Measurements from ENCODE around the gene PHF23. TPM values are rescaled to one million over a fixed set of nuclear protein-coding genes. Genes with fewer than 3 reads are reported as not detected.

The PHF23 gene
- total and polyA plus RNA-seq, 9 donors, result 19.4 to 57.7 (median 41.0) TPM

DNA sequence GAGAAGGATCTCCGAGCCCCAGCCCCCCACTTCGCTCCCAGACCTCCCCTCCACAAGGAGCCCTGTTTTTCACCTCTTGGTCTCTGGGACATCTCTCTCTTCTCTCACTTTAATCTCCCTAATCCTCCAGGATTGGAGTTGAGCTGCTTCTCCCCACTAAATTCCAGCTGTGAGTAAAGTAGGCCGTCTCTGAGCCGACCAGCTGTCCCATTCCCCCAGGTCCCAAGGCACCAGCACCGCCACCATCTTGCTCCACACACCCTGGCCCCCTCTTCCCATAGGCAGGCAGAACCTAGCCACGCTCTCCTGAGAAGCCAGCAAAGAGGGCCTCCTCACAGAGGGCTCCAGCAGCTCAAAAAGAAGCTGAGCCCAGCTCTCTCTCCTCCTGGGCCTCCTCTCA lies 20.5 kb downstream of the PHF23 start:
- Histone ChIP-seq H3K4me1 (ENCODE audit: insufficient read depth) (peaks cover 17% of the 10 kb centered on the region), H3K27ac (no peak overlapping the region), H3K36me3 (no peaks in the 10 kb centered on the region), H3K9me3 (no peaks in the 10 kb centered on the region), H3K4me3 (no peak overlapping the region), H3K27me3 (no peaks in the 10 kb centered on the region)
- WGBS, 3 donors, result 78 to 83% (median 81%) methylated on average over 6 of the region's 6 CpGs
- peak in 1 of 5 donors; percentile 33 for DNase-seq
- TF ChIP-seq EP300 (IDR thresholded peaks at IDR 0.05), result no peak
- TF ChIP-seq, protein P1, sequence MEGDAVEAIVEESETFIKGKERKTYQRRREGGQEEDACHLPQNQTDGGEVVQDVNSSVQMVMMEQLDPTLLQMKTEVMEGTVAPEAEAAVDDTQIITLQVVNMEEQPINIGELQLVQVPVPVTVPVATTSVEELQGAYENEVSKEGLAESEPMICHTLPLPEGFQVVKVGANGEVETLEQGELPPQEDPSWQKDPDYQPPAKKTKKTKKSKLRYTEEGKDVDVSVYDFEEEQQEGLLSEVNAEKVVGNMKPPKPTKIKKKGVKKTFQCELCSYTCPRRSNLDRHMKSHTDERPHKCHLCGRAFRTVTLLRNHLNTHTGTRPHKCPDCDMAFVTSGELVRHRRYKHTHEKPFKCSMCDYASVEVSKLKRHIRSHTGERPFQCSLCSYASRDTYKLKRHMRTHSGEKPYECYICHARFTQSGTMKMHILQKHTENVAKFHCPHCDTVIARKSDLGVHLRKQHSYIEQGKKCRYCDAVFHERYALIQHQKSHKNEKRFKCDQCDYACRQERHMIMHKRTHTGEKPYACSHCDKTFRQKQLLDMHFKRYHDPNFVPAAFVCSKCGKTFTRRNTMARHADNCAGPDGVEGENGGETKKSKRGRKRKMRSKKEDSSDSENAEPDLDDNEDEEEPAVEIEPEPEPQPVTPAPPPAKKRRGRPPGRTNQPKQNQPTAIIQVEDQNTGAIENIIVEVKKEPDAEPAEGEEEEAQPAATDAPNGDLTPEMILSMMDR (IDR thresholded peaks at IDR 0.05), result no peak
- TF ChIP-seq POLR2A (IDR thresholded peaks at IDR 0.05), result no peak
- intact Hi-C loops (cut with DNase I), result no loop called here

DNA sequence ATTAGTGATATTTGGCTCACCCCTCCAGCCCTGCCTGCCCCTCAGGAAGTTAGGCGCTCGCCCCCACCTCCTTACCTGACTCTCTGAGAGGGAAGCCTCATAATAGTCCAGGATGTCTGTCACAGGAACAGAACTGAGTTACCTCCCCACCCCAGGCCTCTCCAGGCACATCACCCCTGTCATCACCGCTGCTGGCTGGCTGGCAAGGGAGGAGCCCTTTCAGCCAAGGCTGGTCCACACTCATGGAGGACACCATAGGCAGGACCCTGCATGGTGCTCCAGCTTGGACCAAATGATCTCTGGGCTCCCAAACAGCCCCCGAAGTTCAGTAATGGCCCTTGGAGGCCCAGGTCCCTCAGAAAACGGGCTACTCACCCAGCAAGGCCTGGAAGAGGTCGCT lies 21.1 kb downstream of the PHF23 start:
- peak in 2 of 5 donors; percentile 43 to 45 for DNase-seq
- Histone ChIP-seq H3K9me3 (no peaks in the 10 kb centered on the region), H3K27me3 (no peaks in the 10 kb centered on the region), H3K4me1 (ENCODE audit: insufficient read depth) (peaks cover 19% of the 10 kb centered on the region), H3K36me3 (no peaks in the 10 kb centered on the region), H3K27ac (peak overlapping the region in 1 of 2 donors; percentile 26), H3K4me3 (no peak overlapping the region)
- intact Hi-C loops (cut with DNase I), result no loop called here
- 55 to 62% (median 57%) methylated on average over 6 of the region's 6 CpGs for WGBS, 3 donors
- TF ChIP-seq, protein P1 (IDR thresholded peaks at IDR 0.05), result no peak
- TF ChIP-seq POLR2A (IDR thresholded peaks at IDR 0.05) (no peak), EP300 (IDR thresholded peaks at IDR 0.05) (no peak)

DNA sequence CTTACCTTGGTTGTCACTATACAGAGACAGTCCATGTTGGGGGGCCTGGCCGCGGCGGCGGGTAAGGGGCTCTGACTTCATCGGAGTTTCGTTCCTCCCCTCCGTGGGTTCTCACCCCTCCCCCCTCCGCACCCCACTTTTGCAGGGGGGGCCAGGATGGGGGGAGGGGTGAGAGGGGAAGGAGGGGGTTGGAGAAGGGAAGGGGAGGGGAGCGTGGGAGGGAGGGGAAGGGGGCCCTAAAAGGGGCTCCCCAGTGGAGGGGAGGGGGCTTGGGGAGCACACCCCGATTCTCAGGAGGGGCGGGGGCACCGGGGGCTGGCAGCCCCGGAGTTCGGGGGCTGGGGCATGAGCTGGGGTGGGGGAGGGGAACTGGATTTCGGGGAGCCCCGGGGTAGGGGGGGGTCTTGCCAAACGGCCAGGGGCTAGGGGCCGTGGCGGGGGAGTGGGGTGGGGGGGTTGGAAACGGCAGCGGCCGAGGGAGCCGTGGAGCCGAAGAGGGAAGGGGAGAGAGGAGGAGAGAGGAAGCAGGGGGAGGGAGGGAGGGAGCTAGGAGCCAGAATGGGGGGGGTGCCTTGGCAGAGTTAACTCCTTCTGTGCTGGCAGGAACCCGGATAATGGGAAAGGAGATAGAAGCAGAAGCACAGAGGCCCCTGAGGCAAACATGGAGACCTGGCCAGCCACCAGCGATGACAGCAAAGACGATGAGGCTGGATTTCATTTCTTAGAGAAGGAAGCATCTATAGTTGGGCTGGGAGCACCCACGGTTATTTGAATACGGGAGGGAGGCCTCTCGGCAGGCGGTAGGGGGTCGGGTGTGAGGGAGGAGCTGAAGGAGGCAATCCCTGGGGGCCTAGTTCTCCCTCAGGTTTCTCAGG lies 21.9 kb downstream of the PHF23 start:
- TF ChIP-seq POLR2A (IDR thresholded peaks at IDR 0.05), result no peak
- TF ChIP-seq, protein P1 (IDR thresholded peaks at IDR 0.05), result no peak
- no peak for TF ChIP-seq EP300 (IDR thresholded peaks at IDR 0.05)
- intact Hi-C loops (cut with DNase I), result no loop called here
- peak overlapping the region; percentile 26 to 87 for H3K27ac ChIP-seq
- peak in 4 of 5 donors; percentile 74 to 82 (median 76) for DNase-seq
- H3K9me3 ChIP-seq, result no peaks in the 10 kb centered on the region
- peaks cover 19% of the 10 kb centered on the region for H3K4me1 ChIP-seq (ENCODE audit: insufficient read depth)
- WGBS, 3 donors, result 2 to 3% (median 2%) methylated on average over 28 to 32 of the region's 32 CpGs
- peak overlapping the region; percentile 46 for H3K4me3 ChIP-seq
- H3K27me3 ChIP-seq, result no peaks in the 10 kb centered on the region
- no peaks in the 10 kb centered on the region for H3K36me3 ChIP-seq

DNA sequence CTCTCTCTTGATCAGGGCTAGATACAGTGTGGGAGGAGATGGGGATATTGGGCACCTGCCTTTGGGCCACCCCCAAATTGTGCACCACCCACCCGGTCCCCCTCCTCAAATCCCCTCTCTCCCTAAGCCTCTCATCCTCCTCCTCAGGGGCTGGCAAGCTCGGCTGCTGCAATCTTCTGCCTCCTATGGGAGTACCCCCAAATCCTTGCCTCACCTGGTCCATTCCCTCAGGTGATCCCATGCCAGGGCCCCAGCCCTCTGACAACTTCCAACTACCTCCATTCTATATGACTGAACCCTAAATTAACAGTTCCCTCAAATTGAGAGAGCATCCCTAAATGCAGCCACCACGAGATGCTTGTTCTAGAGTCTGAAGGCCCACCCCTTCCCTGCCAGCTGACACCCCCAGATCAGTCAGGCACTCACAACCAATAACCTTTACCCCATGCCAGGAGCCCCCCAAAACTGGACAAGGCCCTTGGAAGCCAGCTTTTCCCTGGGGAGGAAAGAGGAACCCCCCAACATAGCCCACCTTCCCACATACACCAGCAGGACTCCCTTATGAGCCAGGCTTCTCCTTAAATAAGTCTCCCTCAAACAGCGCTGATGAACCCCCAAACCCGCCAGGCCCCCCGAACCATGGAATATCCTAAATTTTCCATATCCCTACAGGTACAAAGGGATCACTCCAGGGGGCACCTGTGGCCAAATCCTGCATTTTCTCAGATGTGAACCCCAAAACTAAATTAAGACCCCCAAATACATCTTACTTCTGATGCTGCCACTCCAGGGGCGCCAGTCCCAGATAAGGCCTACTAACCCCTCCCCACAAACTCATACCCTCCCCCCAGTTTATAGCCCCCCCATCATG lies 22.8 kb downstream of the PHF23 start:
- intact Hi-C loops (cut with DNase I), result no loop called here
- Histone ChIP-seq H3K27ac (peak overlapping the region; percentile 27 to 87), H3K4me1 (ENCODE audit: insufficient read depth) (peaks cover 19% of the 10 kb centered on the region), H3K4me3 (peak overlapping the region; percentile 46), H3K9me3 (no peaks in the 10 kb centered on the region), H3K36me3 (no peaks in the 10 kb centered on the region), H3K27me3 (no peaks in the 10 kb centered on the region)
- TF ChIP-seq EP300 (IDR thresholded peaks at IDR 0.05) (no peak), POLR2A (IDR thresholded peaks at IDR 0.05) (no peak)
- peak in 2 of 5 donors; percentile 44 to 50 for DNase-seq
- WGBS, 3 donors, result 5 to 6% (median 6%) methylated on average over 7 of the region's 7 CpGs

Measured in ovary (tissue), 9 donors.